HG02798 (cell line): ENCODE results near the gene ABCE1.
A peak's percentile ranks its signal among the peaks of the same experiment; 100 is the strongest.

Experiments used
- ATAC-seq: cut with Tn5 transposase; IDR thresholded peaks from one replicate; pipeline ENCODE4 v1.9.1; 2021; ENCODE audit warnings: mild to moderate bottlenecking; ENCODE audit not compliant: unreplicated experiment, poor library complexity

The ABCE1 gene

GRCh38 chr4:145097821-145098674, at the start of gene ABCE1, which contains the start of gene ANAPC10:
TSS of gene ABCE1 (plus strand) at chr4:145098311. CDS start at chr4:145104413, 6,102 bp downstream.
TSS of gene ANAPC10 (minus strand) at chr4:145098196. CDS start at chr4:145096099, 2,097 bp downstream.
- peak; percentile 87 for ATAC-seq

GRCh38 chr4:145048817-145049216, 49.3 kb upstream of the ABCE1 start:
- no peak for ATAC-seq

- no peak for ATAC-seq
These were observed 48.9 kb upstream of the ABCE1 start for GRCh38 chr4:145049241-145049640.

- no peak for ATAC-seq
These were observed 42.4 kb upstream of the ABCE1 start for GRCh38 chr4:145055533-145056257.

- no peak for ATAC-seq
These were observed 41.6 kb upstream of the ABCE1 start for GRCh38 chr4:145056325-145057130.

- no peak for ATAC-seq
These were observed 39.9 kb upstream of the ABCE1 start for GRCh38 chr4:145058256-145058655.

- ATAC-seq, result peak; percentile 83
These were observed 36.7 kb upstream of the ABCE1 start for GRCh38 chr4:145061318-145061920.

- ATAC-seq, result no peak
These were observed 32.0 kb upstream of the ABCE1 start for GRCh38 chr4:145066063-145066501.

GRCh38 chr4:145069361-145069760, 28.8 kb upstream of the ABCE1 start:
- no peak for ATAC-seq

- no peak for ATAC-seq
These were observed 26.6 kb upstream of the ABCE1 start for GRCh38 chr4:145071560-145071959.

- ATAC-seq, result peak; percentile 37
These were observed 22.2 kb upstream of the ABCE1 start for GRCh38 chr4:145075742-145076468.

GRCh38 chr4:145076469-145076855, 21.6 kb upstream of the ABCE1 start:
- ATAC-seq, result no peak

- ATAC-seq, result no peak
These were observed 16.4 kb upstream of the ABCE1 start for GRCh38 chr4:145081756-145082155.

GRCh38 chr4:145083891-145084605, 14.1 kb upstream of the ABCE1 start:
- ATAC-seq, result no peak

GRCh38 chr4:145090380-145090779, 7.7 kb upstream of the ABCE1 start:
- no peak for ATAC-seq

- ATAC-seq, result no peak
These were observed 4.5 kb upstream of the ABCE1 start for GRCh38 chr4:145093638-145094037.

GRCh38 chr4:145097331-145097820, 735 bp upstream of the ABCE1 start:
- peak; percentile 2 for ATAC-seq

- ATAC-seq, result peak; percentile 7
These were observed 545 bp downstream of the ABCE1 start for GRCh38 chr4:145098675-145099037.

GRCh38 chr4:145099653-145100052, 1.5 kb downstream of the ABCE1 start:
- no peak for ATAC-seq
